Stimulated activated naive CD8-positive, alpha-beta T cell treated with anti-CD3 and anti-CD28 coated beads, Interleukin-15, Interleukin-2, amounts not matched to agents 100 U/mL and 50 U/mL, for 24 hours (primary cell): Measurements from ENCODE around the gene PTPRD.

Source experiments
- ATAC-seq: fragments of 150-1000 bp; cut with Tn5 transposase; one replicate; pipeline ENCODE4 v1.10.0; 2021
- DNase-seq: peaks from one replicate; pipeline ENCODE4 v3.0.0; 2021

The PTPRD gene

DNA sequence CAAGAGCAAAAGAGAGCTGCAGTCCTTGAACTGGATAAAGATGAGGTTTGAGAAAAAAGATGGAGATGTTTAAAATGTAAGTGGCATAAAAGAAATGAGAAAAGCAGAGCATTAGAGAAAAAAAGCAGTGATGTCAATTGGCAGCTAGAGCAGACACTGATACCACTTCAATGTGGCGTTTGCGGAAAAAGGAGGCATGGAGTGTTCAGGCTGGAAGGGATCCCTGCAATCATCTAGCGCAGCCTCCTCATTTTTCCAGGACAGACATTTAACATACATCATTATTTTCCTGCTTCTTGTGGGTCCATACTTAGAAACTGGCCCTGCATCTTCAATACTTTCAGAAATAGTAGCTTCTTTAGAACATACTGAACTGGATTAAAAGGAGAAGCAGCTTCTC, 563.8 kb downstream of the PTPRD start:
- no peak for DNase-seq
- ATAC-seq = no peak

DNA sequence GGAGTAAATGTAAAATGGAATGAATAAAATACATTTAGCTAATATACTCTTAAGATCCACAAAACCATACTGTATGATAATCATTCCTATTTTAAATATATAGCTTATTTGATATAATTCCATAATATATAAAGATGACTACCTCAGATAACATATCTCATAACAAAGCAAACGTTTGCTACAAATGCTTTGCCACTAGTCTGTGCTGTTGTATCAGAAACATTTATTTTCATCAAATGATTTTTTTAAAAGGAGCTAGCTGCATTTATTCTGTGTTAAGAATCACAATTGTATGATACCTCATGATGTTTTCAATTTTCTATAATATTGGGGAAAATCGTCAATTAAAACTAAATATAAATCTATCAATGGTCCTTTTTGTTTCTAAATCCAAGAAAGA, 567.2 kb downstream of the PTPRD start:
- DNase-seq = no peak
- no peak for ATAC-seq

DNA sequence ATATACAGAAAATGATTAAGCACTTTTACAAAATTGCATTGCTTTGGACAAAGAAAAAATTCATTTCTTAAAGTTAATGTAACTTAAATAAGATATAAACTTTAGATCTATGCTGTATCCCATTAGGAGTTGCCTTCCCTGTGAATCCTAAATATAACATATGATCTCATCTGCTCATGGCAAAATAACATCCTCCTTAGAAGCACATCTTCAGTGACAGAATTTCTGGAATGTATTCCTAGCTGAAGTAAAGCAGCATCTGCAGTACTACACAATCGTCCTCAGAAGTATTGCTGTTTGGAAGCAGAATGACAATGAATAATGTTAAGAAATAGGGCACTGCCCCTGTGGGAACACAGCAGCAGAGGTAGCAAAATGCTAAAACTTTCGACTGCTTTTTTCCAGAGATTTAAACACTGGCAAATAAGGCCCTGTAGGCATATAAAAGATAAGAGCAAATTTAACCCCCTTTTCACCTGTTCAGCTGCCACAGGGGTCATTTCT, 571.0 kb downstream of the PTPRD start:
- no peak for ATAC-seq
- DNase-seq = no peak

DNA sequence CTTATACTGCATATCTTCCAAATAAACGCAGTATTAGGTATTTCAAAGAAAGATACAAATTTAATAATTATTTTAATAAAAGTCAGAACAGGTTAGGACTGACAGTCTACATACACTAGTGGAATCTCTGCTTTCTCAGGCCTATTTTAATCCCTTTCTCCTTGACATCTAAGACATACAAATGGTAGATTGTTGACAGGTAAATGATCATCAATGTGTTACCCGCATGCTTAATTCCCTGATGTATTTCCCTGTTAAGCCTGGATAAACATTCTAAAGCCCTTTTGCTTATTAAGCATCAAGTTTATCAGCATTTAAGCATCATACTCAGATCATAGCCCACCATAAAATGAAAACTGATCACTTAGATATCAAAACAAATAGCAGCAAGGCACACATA, 576.7 kb downstream of the PTPRD start:
- DNase-seq = no peak
- ATAC-seq = no peak

DNA sequence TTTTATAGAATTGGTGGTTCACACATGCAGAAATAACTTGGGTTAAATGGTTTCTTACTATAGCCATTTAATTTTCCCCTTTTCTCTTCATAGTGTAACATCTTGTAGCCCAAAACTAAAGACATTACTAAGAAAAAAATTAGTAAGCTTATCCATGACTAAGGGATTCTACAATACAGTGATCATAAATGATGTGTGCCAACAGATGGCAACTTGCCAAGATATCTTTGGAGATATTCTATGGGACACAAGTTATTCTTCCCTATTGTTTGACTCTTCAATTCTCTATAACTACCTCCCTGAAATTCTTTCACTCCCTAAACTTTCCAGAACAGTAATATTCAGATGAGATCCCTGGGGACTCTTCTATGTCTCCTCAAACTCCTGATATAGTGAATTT, 580.6 kb downstream of the PTPRD start:
- ATAC-seq (no peak), DNase-seq (no peak)

DNA sequence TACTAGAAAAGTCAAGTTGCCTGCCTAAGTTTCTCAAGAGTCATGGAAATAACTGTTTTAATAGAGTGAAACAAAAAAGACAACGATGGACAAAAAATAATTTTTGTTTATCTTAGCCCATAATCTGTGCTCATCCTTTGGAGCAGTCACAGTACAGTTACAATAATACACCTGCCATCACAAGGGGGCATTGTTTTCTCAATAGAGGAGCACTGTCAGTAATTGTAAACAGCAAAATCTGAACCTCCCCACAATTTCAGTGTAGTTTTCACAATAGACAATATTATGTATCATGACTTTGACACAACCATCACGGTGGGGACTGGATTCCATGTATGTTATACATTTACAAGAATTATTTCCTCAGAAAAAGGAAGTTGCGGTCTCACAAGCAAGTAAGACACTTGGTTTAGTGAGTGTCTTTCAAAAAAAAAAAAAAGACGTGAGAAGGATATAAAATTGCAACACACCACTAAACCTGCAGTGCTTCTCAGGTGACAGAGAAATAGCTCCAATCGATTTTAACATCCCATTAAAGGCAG, 586.3 kb downstream of the PTPRD start:
- no peak for DNase-seq
- no peak for ATAC-seq

DNA sequence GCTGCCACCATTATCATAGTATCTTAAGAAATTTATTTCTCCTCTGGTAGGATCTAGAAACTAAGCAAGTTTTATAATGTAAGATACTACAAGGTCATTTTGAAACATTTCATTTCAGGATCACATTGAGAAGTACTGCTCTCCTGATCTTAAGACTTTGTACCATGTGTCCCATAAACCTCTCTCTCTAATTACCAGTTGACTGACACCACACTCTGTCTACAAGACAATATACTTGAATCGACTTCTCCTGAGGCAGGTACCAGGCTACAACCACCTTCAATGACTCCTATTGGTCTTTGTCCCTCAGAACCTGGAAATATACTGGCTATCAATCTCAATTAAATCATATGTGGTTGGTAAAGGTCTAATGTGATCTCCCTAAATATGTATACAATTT, 597.0 kb downstream of the PTPRD start:
- ATAC-seq (no peak), DNase-seq (no peak)

DNA sequence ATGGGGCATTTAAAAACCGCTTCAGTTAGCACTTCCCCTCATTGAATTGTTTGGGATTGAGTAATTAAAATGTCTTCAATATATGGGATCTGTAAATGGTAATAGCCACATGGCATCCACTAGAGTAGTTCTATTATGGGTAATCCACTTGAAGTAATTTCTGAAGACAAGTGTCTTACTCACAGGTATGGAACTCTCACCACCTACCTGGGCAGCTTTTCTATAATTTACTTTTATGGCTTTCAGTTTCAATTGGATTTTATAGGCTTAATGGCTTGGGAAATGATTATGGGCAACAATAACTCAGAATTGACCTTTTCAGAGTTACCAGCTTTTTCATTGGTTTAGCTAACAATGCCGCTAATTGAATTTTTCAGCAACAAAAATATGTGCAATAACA, 597.9 kb downstream of the PTPRD start:
- ATAC-seq (no peak), DNase-seq (no peak)

DNA sequence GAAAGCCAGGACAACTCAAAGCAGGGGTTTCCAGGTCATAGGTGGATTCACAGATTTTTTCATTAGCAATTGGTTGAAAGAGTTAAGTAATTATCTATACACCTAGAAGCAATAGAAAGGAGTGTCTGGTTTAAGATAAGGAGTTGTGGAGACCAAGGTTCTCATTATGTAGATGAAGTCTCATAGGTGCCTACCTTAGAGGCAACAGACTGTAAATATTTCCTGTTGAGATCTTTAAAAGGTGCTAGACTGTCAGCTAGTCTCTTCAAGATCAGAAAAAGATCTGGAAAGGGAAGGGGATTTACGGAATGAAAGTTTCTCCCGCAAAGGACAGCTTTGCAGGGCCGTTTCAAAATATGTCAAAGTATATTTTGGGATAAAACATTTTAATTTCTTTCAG, 603.4 kb downstream of the PTPRD start:
- ATAC-seq = no peak
- DNase-seq = no peak

DNA sequence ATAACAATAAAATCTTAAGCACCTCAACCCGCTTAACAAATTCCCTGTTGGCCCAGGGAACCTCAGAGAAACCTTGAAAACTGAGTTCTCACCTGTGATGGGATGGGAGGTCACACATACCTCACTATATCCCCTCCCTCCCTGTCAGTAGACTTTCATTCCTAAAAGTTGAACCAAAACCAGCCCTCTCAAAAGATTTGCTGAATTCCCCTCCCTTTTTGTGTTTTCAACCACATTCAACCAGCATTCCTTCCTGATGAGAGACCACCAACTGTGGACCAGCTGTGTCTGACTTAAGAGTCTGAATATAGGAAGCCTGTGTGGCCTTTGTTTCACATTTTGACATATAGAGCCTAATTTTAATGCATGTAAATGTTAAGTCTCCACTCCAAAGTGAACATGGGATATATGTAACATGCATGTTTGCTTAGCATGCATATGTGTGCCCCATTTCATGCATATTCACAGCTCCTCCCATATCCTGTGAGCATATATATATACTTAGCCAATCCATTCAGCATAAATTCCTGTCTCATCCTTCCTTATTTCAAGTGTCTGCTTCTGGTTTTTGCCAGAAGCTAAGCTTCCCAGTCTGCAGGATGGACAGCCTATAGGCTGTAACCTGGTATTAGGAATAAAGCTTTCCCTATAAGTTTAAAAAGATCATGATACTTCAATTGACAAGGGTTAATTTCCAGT, 604.6 kb downstream of the PTPRD start:
- no peak for ATAC-seq
- no peak for DNase-seq

DNA sequence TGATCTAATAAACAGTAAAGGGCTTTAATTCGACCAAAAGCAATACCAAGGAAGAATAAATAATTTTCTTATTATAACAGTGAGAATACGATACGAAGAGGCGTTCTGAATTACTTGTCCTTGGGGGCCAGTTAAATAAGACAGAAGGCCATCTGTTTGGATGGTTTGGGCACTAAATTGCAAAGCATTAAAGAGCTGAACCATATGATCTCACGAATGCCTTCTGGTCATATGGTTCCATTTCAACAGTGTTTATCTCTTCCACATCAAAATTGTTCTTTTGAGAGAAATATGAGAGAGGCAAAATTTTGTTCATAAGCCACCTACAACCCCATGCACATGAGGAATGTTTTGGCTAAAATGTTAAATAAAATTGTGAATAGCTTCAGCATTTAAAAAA, 605.4 kb downstream of the PTPRD start:
- DNase-seq (no peak), ATAC-seq (no peak)

DNA sequence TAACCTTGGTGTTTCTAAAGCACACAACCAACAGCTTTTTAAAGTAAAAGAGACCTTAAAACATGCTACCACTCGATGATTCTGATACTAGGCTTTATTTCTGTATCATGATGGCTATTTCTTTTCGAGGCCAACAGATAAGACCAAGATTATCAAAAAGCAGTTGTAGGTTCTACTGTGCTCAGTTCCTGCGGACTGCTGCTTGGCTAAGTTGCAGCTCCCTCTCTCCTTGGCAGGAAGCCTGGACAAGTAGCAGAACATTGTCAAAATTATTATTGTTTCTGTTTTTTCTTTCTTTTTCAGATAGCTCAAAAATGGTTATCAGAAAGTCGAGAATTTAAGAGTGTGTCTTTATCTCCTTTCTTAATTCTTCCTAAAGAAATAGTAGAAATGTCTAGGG, 607.6 kb downstream of the PTPRD start:
- DNase-seq (no peak), ATAC-seq (no peak)

DNA sequence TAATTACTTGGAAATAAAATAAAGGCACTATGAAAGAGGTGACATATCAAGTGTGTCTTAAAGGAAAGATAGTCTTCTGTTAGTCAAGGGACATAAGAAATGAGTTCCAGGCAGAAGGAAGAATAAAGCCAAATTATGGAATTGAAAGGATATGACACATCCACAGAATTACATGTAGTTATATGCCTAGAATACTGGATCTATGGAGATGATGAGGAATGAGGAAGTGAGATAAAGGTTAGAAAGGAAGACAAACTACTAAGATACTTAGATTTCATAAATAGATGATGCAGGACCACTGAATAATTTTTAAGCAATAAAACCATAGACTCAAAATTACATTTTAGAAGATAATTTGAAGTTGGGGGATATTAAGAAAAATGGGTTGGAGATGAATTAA, 609.8 kb downstream of the PTPRD start:
- ATAC-seq = no peak
- no peak for DNase-seq

DNA sequence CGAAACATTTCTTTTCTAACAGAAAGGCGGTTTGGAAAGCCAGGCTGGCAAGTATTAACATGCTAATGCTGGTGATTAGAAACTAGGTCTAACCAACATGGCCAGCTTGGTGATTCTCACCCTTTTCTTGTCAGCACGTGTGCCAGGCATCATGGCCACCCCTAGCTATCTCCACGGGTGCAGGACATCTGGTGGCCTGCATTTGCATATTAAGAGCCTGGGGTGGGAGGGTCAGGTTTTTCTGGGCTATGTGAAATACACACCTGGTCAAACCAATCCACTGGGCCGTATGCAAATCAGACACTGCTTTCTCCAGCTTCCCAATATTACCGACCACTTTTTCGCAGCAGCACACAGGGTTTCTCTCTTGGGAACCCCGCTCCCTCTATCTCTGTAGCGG, 612.1 kb downstream of the PTPRD start:
- DNase-seq (no peak), ATAC-seq (no peak)

DNA sequence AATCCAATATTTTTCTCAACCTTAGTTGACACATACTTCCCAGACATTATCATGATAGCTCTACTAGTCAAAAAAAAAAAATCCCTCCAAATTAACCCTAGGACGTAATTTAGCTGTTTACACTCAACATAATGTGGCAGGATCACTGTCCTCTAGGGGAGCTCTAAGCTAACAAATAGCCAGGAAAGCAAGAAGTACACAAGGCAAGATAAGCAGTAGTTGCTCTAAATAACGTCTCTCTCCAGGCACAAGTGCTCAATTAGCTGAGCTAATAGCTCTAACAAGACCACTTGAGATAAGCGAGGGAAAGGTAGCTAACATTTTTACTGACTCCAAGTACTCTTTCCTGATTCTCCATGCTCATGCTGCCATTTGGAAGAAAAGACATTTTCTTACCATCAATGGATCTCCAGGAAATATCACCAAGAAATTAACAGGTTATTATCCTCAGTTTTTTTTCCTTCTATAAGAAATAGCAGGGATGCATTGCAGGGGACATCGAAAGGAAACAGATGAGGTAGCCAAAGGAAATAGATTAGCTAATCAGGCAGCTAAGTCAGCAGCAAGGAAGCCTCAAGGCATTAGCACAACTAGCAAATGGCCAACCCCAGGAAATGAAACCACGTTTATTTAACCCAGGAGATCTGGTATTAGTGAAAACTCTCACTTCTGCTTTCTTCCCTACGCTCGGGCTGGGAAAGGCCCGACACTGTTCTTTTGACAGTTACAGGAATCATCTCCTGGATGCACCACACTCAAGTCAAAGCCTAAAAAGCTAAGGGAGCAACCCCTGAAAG, 614.1 kb downstream of the PTPRD start:
- ATAC-seq = no peak
- DNase-seq = no peak

DNA sequence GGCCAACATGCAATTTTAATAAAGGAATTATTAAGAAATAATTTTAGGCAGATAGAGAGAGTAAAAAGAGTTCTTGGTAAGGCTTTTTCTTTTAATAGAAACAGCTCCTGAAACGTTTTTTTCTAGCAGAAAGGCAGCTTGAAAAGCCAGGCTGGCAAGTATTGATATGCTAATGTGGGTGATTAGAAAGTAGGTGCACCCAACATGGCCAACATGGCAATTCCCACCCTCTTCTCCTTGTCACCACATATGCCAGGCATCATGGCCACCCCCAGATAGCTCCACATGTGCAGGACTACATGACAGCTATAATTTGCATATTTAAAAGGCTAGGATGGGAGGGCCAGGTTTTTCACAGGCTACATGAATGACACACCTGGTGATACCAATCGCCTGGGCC, 615.2 kb downstream of the PTPRD start:
- ATAC-seq = no peak

DNA sequence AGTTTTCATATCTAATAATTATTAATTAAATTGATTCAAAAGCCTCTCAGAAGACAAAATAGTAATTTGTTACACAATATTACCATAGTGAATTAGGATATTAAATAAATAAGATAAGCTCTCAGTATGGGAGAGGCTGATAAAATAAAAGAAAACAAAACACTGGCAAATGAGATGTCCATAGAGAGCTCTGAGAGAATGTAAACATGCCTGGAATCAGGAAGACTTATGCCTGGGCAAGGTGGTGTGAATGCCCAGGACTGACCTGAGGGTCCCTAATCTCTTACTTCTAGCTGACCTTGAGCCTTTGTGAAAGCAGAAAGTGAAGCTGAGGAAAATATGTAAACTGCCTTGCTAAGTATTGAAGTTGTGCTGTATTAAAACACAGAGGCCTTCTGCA, 616.5 kb downstream of the PTPRD start:
- ATAC-seq = no peak
- DNase-seq = no peak

More for the DNA sequence above, 615.2 kb downstream of the PTPRD start:
- no peak for DNase-seq

DNA sequence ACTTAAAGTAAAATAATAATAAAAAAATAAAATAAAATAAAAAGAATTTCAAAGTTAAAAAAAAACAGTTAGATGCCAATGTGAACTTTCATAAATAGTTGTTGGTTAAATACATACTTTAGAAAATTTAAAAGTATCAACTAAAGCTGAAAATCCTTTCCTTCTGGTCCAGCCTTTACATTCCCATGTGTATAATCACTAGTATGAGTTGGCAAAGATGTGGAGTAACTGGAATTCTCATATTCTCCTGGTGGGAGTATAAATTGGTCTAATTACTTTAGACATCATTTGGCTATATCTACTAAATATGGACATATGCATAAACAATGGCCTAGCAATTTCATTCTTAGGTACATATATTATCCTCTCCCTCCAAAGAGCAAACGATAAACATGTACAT, 619.9 kb downstream of the PTPRD start:
- no peak for ATAC-seq

DNA sequence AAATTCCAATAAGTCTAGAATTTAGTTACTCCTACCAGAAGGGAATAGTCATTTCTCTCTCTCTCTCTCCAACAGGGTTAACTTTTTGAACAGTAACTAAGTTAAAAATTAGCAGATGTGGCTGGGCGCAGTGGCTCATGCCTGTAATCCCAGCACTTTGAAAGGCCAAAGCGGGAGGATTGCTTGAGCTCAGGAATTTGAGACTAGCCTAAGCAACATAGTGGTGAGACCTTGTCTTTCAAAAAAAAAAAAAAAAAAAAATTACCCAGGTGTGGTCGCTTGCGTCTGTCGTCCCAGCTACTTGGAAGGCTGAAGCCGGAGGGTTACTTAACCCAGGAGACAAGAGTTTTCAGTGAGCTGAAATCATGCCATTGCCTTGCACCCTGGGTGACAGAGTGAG, 639.7 kb downstream of the PTPRD start:
- ATAC-seq = no peak
- DNase-seq = no peak

More for the DNA sequence above, 619.9 kb downstream of the PTPRD start:
- no peak for DNase-seq

DNA sequence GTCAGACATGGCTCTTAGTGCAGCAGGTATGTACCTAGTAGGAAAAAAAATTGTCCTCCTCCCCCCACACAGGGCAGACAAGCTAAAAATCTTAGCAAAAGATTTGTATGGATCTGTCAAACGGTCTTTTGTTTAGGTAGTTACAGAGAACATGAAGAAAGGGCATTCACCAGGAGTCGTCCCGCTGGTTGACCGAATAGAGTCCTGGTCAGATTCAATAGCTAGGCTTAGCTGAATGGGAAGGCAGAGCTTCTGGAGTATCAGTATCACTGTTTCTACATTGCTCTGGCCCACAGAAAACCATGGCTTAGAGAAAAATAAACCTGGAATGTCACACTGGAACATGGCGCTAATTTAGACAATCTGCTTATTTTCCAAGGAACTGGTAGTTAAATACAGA, 642.3 kb downstream of the PTPRD start:
- DNase-seq (no peak), ATAC-seq (no peak)

DNA sequence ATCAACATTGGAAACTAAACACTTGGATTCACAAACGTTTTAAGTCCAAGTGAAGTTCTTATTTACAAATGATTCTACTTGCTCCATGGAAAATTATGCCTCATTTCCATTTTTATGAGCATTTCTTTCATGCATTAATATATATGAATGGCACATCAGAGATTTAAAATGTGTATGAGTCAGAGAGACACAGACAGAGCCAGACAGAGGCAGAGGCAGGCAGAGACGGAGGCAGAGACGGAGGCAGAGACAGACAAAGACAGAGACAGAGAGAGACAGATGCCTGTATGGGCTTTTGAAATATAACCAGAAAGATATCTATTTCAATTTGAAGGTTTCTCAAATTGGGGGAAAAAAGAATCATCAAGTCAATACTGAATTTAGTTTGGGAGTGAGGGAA, 649.0 kb downstream of the PTPRD start:
- ATAC-seq = no peak
- DNase-seq = no peak

DNA sequence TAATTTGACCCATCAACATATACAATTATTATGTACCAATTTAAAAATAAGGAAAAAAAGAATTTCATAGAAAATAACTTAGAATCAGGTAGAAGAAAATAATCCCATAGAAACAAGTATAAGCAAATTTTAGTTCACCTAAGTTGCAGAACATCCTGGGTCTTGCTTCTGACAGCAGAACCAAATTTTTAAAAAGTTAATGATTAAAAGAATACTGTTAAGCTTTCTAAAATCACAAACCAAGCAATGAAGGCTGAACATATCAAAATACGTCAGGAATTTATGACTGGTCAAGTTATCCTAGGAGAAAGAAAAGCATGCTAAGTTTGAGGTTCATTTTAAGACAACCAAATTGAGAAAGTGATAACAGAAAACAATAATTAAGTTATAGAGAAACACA, 650.9 kb downstream of the PTPRD start:
- ATAC-seq (no peak), DNase-seq (no peak)

DNA sequence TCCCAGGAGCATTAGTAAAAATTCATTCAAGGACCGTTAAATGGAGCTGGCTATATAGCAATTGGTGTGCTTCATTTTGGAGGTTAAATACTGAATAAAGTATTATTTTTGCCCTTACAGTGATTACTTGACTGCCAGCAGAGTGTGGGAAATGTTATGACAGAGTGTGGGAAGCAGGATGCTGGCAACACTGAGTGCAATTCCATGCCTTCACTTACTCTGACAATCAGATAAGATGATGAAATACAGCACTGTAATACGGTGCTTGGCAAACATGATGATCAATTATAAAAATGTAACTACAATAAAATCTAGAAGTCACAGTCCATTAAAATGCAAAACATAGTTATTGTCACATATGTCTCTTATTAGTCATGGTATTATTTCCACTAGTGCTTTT, 651.3 kb downstream of the PTPRD start:
- no peak for ATAC-seq

More for the DNA sequence above, 651.3 kb downstream of the PTPRD start:
- no peak for DNase-seq
